SK-N-DZ (cell line): ENCODE data around the gene OR5H2.

Experiments
- DNase-seq: peaks from one replicate; pipeline ENCODE4 v3.0.0-alpha.2; 2015; ENCODE audit warnings: low spot score

The OR5H2 gene

GRCh38 chr3:98329392-98330124 lies 47.3 kb downstream of the OR5H2 start:
- DNase-seq: peak; percentile 81

GRCh38 chr3:98331329-98331728 lies 49.0 kb downstream of the OR5H2 start:
- DNase-seq: no peak
